CD14-positive monocyte (primary cell): Measurements from ENCODE around the gene RAB3C. TPM values are rescaled to one million over a fixed set of nuclear protein-coding genes. Genes with fewer than 3 reads are reported as not detected.

Source experiments
- DNase-seq, 3 donors: peaks; one replicate each; pipeline ENCODE4 v3.0.0-alpha.2; 2011 to 2022
- H2AFZ ChIP-seq: 2 replicates; pipeline ENCODE4 v1.6.0; 2012; ENCODE audit warnings: mild to moderate bottlenecking, low read depth, low read length, inconsistent platforms; ENCODE audit not compliant: insufficient read depth, poor library complexity, severe bottlenecking
- H3K27ac ChIP-seq, 2 donors: 1 replicate in 1 of 2; 2 replicates in 1 of 2; pipeline ENCODE4 v1.5.1; 2012 to 2013; ENCODE audit warnings: low read length in 2 of 2, control low read depth in 1 of 2, inconsistent platforms in 1 of 2, low read depth in 1 of 2, mild to moderate bottlenecking in 1 of 2
- H3K27me3 ChIP-seq, 2 donors: one replicate each; pipeline versions ENCODE4 v1.6.0 to v1.6.1; 2011 to 2013; ENCODE audit warnings: low read length in 2 of 2; ENCODE audit not compliant: control insufficient read depth in 2 of 2, insufficient read depth in 2 of 2
- H3K36me3 ChIP-seq, 2 donors: replicated peaks in 1 of 2; 1 replicate in 1 of 2; 2 replicates in 1 of 2; pipeline versions ENCODE4 v1.5.1 to v1.6.1; 2012 to 2013; ENCODE audit warnings: low read length in 2 of 2, control low read depth in 1 of 2, inconsistent platforms in 1 of 2, mild to moderate bottlenecking in 1 of 2; ENCODE audit not compliant: insufficient read depth in 2 of 2, control insufficient read depth in 1 of 2
- H3K4me1 ChIP-seq, 2 donors: 1 replicate in 1 of 2; 2 replicates in 1 of 2; pipeline versions ENCODE4 v1.5.1 to v1.6.1; 2012 to 2013; ENCODE audit warnings: low read length in 2 of 2, control low read depth in 1 of 2, inconsistent platforms in 1 of 2, mild to moderate bottlenecking in 1 of 2, moderate library complexity in 1 of 2; ENCODE audit not compliant: insufficient read depth in 2 of 2, control insufficient read depth in 1 of 2
- H3K4me2 ChIP-seq: replicated peaks from 2 replicates; pipeline ENCODE3; 2012; ENCODE audit warnings: low read length, moderate library complexity, mild to moderate bottlenecking; ENCODE audit not compliant: poor library complexity, severe bottlenecking; ENCODE audit errors: extremely low read depth
- H3K4me3 ChIP-seq, 3 experiments: fragments of 200-600 bp in 1 of 3; sonication (generic) in 1 of 3; replicated peaks in 1 of 3; 1 replicate in 2 of 3; 2 replicates in 1 of 3; pipeline ENCODE4 v1.5.1; 2011 to 2013; ENCODE audit warnings: low read length in 3 of 3, mild to moderate bottlenecking in 3 of 3, control low read depth in 2 of 3, low read depth in 2 of 3, inconsistent platforms in 1 of 3, moderate library complexity in 1 of 3
- H3K79me2 ChIP-seq: 2 replicates; pipeline ENCODE4 v1.6.0; 2012; ENCODE audit warnings: mild to moderate bottlenecking, control low read depth, inconsistent platforms, low read length, moderate library complexity; ENCODE audit not compliant: insufficient read depth
- H3K9ac ChIP-seq: 2 replicates; pipeline ENCODE4 v1.6.0; 2017; ENCODE audit warnings: low read length, mild to moderate bottlenecking; ENCODE audit not compliant: insufficient read depth, poor library complexity, severe bottlenecking
- H3K9me3 ChIP-seq, 2 donors: replicated peaks in 1 of 2; 1 replicate in 1 of 2; 2 replicates in 1 of 2; pipeline versions ENCODE4 v1.5.1 to v1.6.1; 2012 to 2013; ENCODE audit warnings: low read length in 2 of 2, control low read depth in 1 of 2; ENCODE audit not compliant: control insufficient read depth in 1 of 2, insufficient read depth in 1 of 2
- H4K20me1 ChIP-seq: 2 replicates; pipeline ENCODE4 v1.6.0; 2012; ENCODE audit warnings: mild to moderate bottlenecking, low read length, control low read depth, moderate library complexity; ENCODE audit not compliant: insufficient read depth
- H3K27ac Mint-ChIP-seq, 7 donors: one replicate each; pipeline ENCODE4 v1.8.0; 2020; ENCODE audit warnings: mild to moderate bottlenecking in 7 of 7, mixed read lengths in 7 of 7, moderate library complexity in 6 of 7, inconsistent platforms in 2 of 7
- H3K27me3 Mint-ChIP-seq, 3 donors: one replicate each; pipeline ENCODE4 v1.8.0; 2021 to 2022; ENCODE audit warnings: low read depth in 3 of 3, mild to moderate bottlenecking in 3 of 3, mixed read lengths in 3 of 3, moderate library complexity in 3 of 3, inconsistent platforms in 1 of 3
- H3K36me3 Mint-ChIP-seq, 2 donors: one replicate each; pipeline ENCODE4 v1.8.0; 2020; ENCODE audit warnings: mixed read lengths in 2 of 2, inconsistent platforms in 1 of 2, mild to moderate bottlenecking in 1 of 2
- H3K4me1 Mint-ChIP-seq: one replicate; pipeline ENCODE4 v1.8.0; 2020; ENCODE audit warnings: mild to moderate bottlenecking, mixed read lengths
- H3K4me3 Mint-ChIP-seq, 2 donors: one replicate each; pipeline ENCODE4 v1.8.0; 2020; ENCODE audit warnings: mild to moderate bottlenecking in 2 of 2, mixed read lengths in 2 of 2, moderate library complexity in 1 of 2
- H3K9me3 Mint-ChIP-seq, 7 donors: one replicate each; pipeline ENCODE4 v1.8.0; 2020 to 2022; ENCODE audit warnings: mixed read lengths in 7 of 7, mild to moderate bottlenecking in 6 of 7, moderate library complexity in 6 of 7, inconsistent platforms in 2 of 7
- WGBS: methylation state at CpG from one replicate; pipeline ENCODE4 v1.1.5; 2013; ENCODE audit warnings: missing lambda C conversion rate; ENCODE audit not compliant: insufficient coverage; 5-methylcytosine and 5-hydroxymethylcytosine counted together
- intact Hi-C, 2 donors: fragments of 100-400 bp; cut with micrococcal nuclease; formaldehyde crosslinking; loops; one replicate each; pipeline versions ENCODE4 v1.15.0 to v1.15.1; 2023
- polyA plus RNA-seq, 3 donors: library from polyadenylated mRNA; depleted of rRNA in 1 of 3; unstranded in 2 of 3; stranded (reverse) in 1 of 3; fragments of 300-500 nt in 2 of 3; fragments of >200 nt in 1 of 3; fragmentation: Illumina TruSeq in 2 of 3; gene quantifications; 1 replicate in 2 of 3; 2 replicates in 1 of 3; pipeline ENCODE4 v1.2.3, GENCODE V29; 2012 to 2021
- TF ChIP-seq, protein P1 (sequence below): fragments of 200-600 bp; IDR thresholded peaks from one replicate; pipeline ENCODE4 v1.8.0; 2022; ENCODE audit warnings: antibody characterized with exemption, mild to moderate bottlenecking

Gene RAB3C
- polyA plus RNA-seq, 3 donors, result under 0.01 to 0.81 TPM; not detected in 1

- Histone ChIP-seq H3K4me3 (no peak overlapping the region), H3K79me2 (no peaks in the 10 kb centered on the region), H3K4me2 (no peak overlapping the region), H3K27me3 (no peaks in the 10 kb centered on the region), H3K9ac (no peak overlapping the region), H3K27ac (no peak overlapping the region), H2AFZ (no peak overlapping the region), H4K20me1 (no peaks in the 10 kb centered on the region), H3K36me3 (no peaks in the 10 kb centered on the region), H3K4me1 (no peaks in the 10 kb centered on the region), H3K9me3 (no peaks in the 10 kb centered on the region)
- no peak overlapping the region for H3K27ac Mint-ChIP-seq
- WGBS, result 90% methylated on average over 2 of the region's 3 CpGs
- peaks cover 1 to 2% (median 2%) of the 10 kb centered on the region in 3 donors for H3K27me3 Mint-ChIP-seq
- DNase-seq, result no peak
- TF ChIP-seq, protein P1, sequence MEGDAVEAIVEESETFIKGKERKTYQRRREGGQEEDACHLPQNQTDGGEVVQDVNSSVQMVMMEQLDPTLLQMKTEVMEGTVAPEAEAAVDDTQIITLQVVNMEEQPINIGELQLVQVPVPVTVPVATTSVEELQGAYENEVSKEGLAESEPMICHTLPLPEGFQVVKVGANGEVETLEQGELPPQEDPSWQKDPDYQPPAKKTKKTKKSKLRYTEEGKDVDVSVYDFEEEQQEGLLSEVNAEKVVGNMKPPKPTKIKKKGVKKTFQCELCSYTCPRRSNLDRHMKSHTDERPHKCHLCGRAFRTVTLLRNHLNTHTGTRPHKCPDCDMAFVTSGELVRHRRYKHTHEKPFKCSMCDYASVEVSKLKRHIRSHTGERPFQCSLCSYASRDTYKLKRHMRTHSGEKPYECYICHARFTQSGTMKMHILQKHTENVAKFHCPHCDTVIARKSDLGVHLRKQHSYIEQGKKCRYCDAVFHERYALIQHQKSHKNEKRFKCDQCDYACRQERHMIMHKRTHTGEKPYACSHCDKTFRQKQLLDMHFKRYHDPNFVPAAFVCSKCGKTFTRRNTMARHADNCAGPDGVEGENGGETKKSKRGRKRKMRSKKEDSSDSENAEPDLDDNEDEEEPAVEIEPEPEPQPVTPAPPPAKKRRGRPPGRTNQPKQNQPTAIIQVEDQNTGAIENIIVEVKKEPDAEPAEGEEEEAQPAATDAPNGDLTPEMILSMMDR, result no peak
- H3K36me3 Mint-ChIP-seq, result no peaks in the 10 kb centered on the region
- H3K4me1 Mint-ChIP-seq, result no peaks in the 10 kb centered on the region
- intact Hi-C loops, result no loop called here
- H3K9me3 Mint-ChIP-seq, result peaks cover 0 to 3% (median 0%) of the 10 kb centered on the region in 7 donors
- no peak overlapping the region for H3K4me3 Mint-ChIP-seq
Measured at GRCh38 chr5:58813855-58814254, 231.0 kb downstream of the RAB3C start.

- H3K36me3 ChIP-seq, result no peaks in the 10 kb centered on the region
- no peak overlapping the region for H2AFZ ChIP-seq
- Mint-ChIP-seq H3K27ac (no peak overlapping the region), H3K4me1 (no peaks in the 10 kb centered on the region), H3K27me3 (peaks cover 0 to 2% (median 0%) of the 10 kb centered on the region in 3 donors), H3K36me3 (no peaks in the 10 kb centered on the region), H3K9me3 (no peaks in the 10 kb centered on the region), H3K4me3 (no peak overlapping the region)
- no peaks in the 10 kb centered on the region for H3K79me2 ChIP-seq
- TF ChIP-seq, protein P1, result no peak
- H3K4me1 ChIP-seq, result no peaks in the 10 kb centered on the region
- H3K9me3 ChIP-seq, result no peaks in the 10 kb centered on the region
- DNase-seq, result no peak
- no peaks in the 10 kb centered on the region for H4K20me1 ChIP-seq
- no peaks in the 10 kb centered on the region for H3K27me3 ChIP-seq
- no peak overlapping the region for H3K4me2 ChIP-seq
- intact Hi-C loops, result no loop called here
- H3K9ac ChIP-seq, result no peak overlapping the region
- H3K4me3 ChIP-seq, result no peak overlapping the region
- no peak overlapping the region for H3K27ac ChIP-seq
- WGBS, result no CpG with 5 or more reads among the region's 4 CpGs
Measured at GRCh38 chr5:58816181-58816731, 233.4 kb downstream of the RAB3C start.
